PC-3 (cell line): ENCODE measurements around the gene MANBA. TPM values are rescaled to one million over a fixed set of nuclear protein-coding genes. Genes with fewer than 3 reads are reported as not detected.

Source experiments
- ATAC-seq: fragments of 200-7000 bp; cut with Tn5 transposase; 2 replicates; pipeline ENCODE4 v1.9.1; 2020; ENCODE audit warnings: mild to moderate bottlenecking, moderate library complexity
- BruUV-seq: library from RNA; stranded (reverse); fragments of 400-500 nt; replicated peaks from 2 replicates; lab custom pipeline; 2021; lab: Mats Ljungman, UMichigan
- CTCF ChIA-PET: fragments of 300-600 bp; sonication (Branson Sonifier 250); formaldehyde crosslinking; loops from one replicate; lab custom pipeline; 2022; ENCODE audit warnings: antibody characterized with exemption; lab: Charles Lee
- POLR2A ChIA-PET: fragments of 300-600 bp; sonication (Branson Sonifier 250); formaldehyde crosslinking; loops from one replicate; lab custom pipeline; 2022; ENCODE audit warnings: antibody characterized with exemption; ENCODE audit not compliant: unreplicated experiment; lab: Charles Lee
- DNase-seq: peaks from one replicate; pipeline ENCODE4 v3.0.0-alpha.2; 2015
- H2AFZ ChIP-seq: fragments of 300-600 bp; sonication (generic); 2 replicates; pipeline ENCODE4 v1.6.0; 2016; ENCODE audit warnings: antibody characterized with exemption, low read length
- H3F3A ChIP-seq: fragments of 300-600 bp; sonication (generic); one replicate; pipeline ENCODE4 v1.6.0; 2017; ENCODE audit warnings: antibody characterized with exemption, low read length, control low read depth, mild to moderate bottlenecking; ENCODE audit not compliant: unreplicated experiment
- H3K27ac ChIP-seq: fragments of 300-600 bp; sonication (generic); 2 replicates; pipeline ENCODE4 v1.5.1; 2016; ENCODE audit warnings: mild to moderate bottlenecking, low read length
- H3K27me3 ChIP-seq: fragments of 300-600 bp; sonication (generic); 2 replicates; pipeline ENCODE4 v1.6.1; 2016; ENCODE audit warnings: low read length, mixed read lengths
- H3K36me3 ChIP-seq: fragments of 300-600 bp; sonication (generic); 2 replicates; pipeline ENCODE4 v1.6.1; 2016; ENCODE audit warnings: low read depth, mixed run types, low read length, mixed read lengths
- H3K4me1 ChIP-seq: fragments of 300-600 bp; sonication (generic); 2 replicates; pipeline ENCODE4 v1.5.1; 2016; ENCODE audit warnings: low read length; ENCODE audit not compliant: insufficient read depth
- H3K4me2 ChIP-seq: fragments of 300-600 bp; sonication (generic); 2 replicates; pipeline ENCODE4 v1.6.0; 2016; ENCODE audit warnings: low read length
- H3K4me3 ChIP-seq: fragments of 300-600 bp; sonication (generic); 2 replicates; pipeline ENCODE4 v1.5.1; 2016; ENCODE audit warnings: mild to moderate bottlenecking, low read length, mixed read lengths
- H3K79me2 ChIP-seq: fragments of 300-600 bp; sonication (generic); 2 replicates; pipeline ENCODE4 v1.6.1; 2017; ENCODE audit warnings: low read length, mixed read lengths
- H3K9ac ChIP-seq: fragments of 300-600 bp; sonication (generic); 2 replicates; pipeline ENCODE4 v1.6.0; 2016; ENCODE audit warnings: mild to moderate bottlenecking, low read length
- H3K9me2 ChIP-seq: fragments of 300-600 bp; sonication (generic); replicated peaks from 2 replicates; pipeline ENCODE4 v1.6.1; 2016; ENCODE audit warnings: mixed run types, low read length, mixed read lengths
- H3K9me3 ChIP-seq: fragments of 300-600 bp; sonication (generic); 2 replicates; pipeline ENCODE4 v1.6.1; 2016; ENCODE audit warnings: low read length, mixed read lengths
- H4K20me1 ChIP-seq: fragments of 300-600 bp; sonication (generic); 2 replicates; pipeline ENCODE4 v1.6.1; 2016; ENCODE audit warnings: low read length, mixed read lengths
- CTCF ChIP-seq: fragments of 300-600 bp; sonication (generic); conservative IDR thresholded peaks from 2 replicates; pipeline ENCODE4 v1.5.1; 2017; ENCODE audit warnings: antibody characterized with exemption, low read depth, mild to moderate bottlenecking, low read length
- EZH2 ChIP-seq: fragments of 300-600 bp; sonication (generic); IDR thresholded peaks from one replicate; pipeline ENCODE4 v1.6.1; 2017; ENCODE audit warnings: antibody characterized with exemption, mild to moderate bottlenecking, low read length; ENCODE audit not compliant: unreplicated experiment
- EZH2phosphoT487 ChIP-seq: fragments of 300-600 bp; sonication (generic); IDR thresholded peaks from 2 replicates; pipeline ENCODE4 v1.6.1; 2018; ENCODE audit warnings: mild to moderate bottlenecking, antibody characterized with exemption, low read length, borderline replicate concordance
- intact Hi-C: fragments of 100-400 bp; cut with micrococcal nuclease; formaldehyde crosslinking; loops from 2 replicates; pipeline ENCODE4 v1.9.0; 2023
- total RNA-seq: library from RNA; depleted of rRNA; stranded (reverse); fragments of >200 nt; gene quantifications from 2 replicates; pipeline ENCODE4 v1.2.3, GENCODE V29; 2014

MANBA gene
- total RNA-seq, 1 experiment from 2014 or later: 20.9 TPM

- Histone ChIP-seq H3K9ac (peak overlapping the region; percentile 17; the same call in 1 of the 2 replicates), H2AFZ (no peak overlapping the region; the same call in 1 of the 2 replicates), H3K36me3 (no peaks in the 10 kb centered on the region), H3K4me1 (peaks cover 36% of the 10 kb centered on the region), H3F3A (no peaks in the 10 kb centered on the region), H3K9me3 (no peaks in the 10 kb centered on the region), H3K9me2 (no peaks in the 10 kb centered on the region), H4K20me1 (no peaks in the 10 kb centered on the region), H3K27ac (peak overlapping the region; percentile 81), H3K27me3 (no peaks in the 10 kb centered on the region), H3K4me2 (peak overlapping the region; percentile 67), H3K79me2 (no peaks in the 10 kb centered on the region), H3K4me3 (peak overlapping the region; percentile 22; the same call in 1 of the 2 replicates)
- POLR2A ChIA-PET: no interaction called here
- TF ChIP-seq CTCF (no peak), EZH2 (no peak), EZH2phosphoT487 (no peak)
- no peak for DNase-seq
- CTCF ChIA-PET: no interaction called here
- intact Hi-C loops: loop anchor here (10.0 kb wide), 1 partner anchor 47 kb away; no protein-coding TSS in a partner anchor
- BruUV-seq: no TSS peak
- ATAC-seq: peak; percentile 56
Measured at GRCh38 chr4:102687982-102688433, 72.8 kb downstream of the MANBA start.

- no TSS peak for BruUV-seq
- no peaks in the 10 kb centered on the region for H3K9me2 ChIP-seq
- H3K4me2 ChIP-seq: peak overlapping the region; percentile 67
- H3K27me3 ChIP-seq: no peaks in the 10 kb centered on the region
- intact Hi-C loops: loop anchor here (10.0 kb wide), 1 partner anchor 47 kb away; no protein-coding TSS in a partner anchor
- no peaks in the 10 kb centered on the region for H4K20me1 ChIP-seq
- peak overlapping the region; percentile 81 for H3K27ac ChIP-seq
- POLR2A ChIA-PET: no interaction called here
- H3K9ac ChIP-seq: peak overlapping the region; percentile 17; the same call in 1 of the 2 replicates
- no peak for TF ChIP-seq EZH2
- TF ChIP-seq EZH2phosphoT487: no peak
- TF ChIP-seq CTCF: no peak
- no peaks in the 10 kb centered on the region for H3K9me3 ChIP-seq
- CTCF ChIA-PET: interaction anchor here (0.6 kb wide), 1 partner anchor 25 kb away, joined by 3 read pairs; no protein-coding TSS in a partner anchor
- no peak overlapping the region; the same call in 1 of the 2 replicates for H2AFZ ChIP-seq
- peak; percentile 94 for ATAC-seq
- peaks cover 31% of the 10 kb centered on the region for H3K4me1 ChIP-seq
- H3K79me2 ChIP-seq: no peaks in the 10 kb centered on the region
- no peak overlapping the region; the same call in 1 of the 2 replicates for H3K4me3 ChIP-seq
- H3F3A ChIP-seq: no peaks in the 10 kb centered on the region
- no peaks in the 10 kb centered on the region for H3K36me3 ChIP-seq
- DNase-seq: peak; percentile 76
Measured at GRCh38 chr4:102687373-102687981, 73.3 kb downstream of the MANBA start.

GRCh38 chr4:102685768-102686167, 75.0 kb downstream of the MANBA start:
- Histone ChIP-seq H3K4me1 (peaks cover 27% of the 10 kb centered on the region), H3K79me2 (no peaks in the 10 kb centered on the region), H3K9me2 (no peaks in the 10 kb centered on the region), H4K20me1 (no peaks in the 10 kb centered on the region), H3K4me3 (no peak overlapping the region), H3K36me3 (no peaks in the 10 kb centered on the region), H3K4me2 (no peak overlapping the region), H3F3A (no peaks in the 10 kb centered on the region), H3K27ac (no peak overlapping the region), H3K9me3 (no peaks in the 10 kb centered on the region), H3K9ac (no peak overlapping the region), H3K27me3 (no peaks in the 10 kb centered on the region), H2AFZ (no peak overlapping the region)
- TF ChIP-seq EZH2 (no peak), EZH2phosphoT487 (no peak), CTCF (no peak)
- ChIA-PET POLR2A (no interaction called here), CTCF (no interaction called here)
- BruUV-seq: no TSS peak
- no peak for ATAC-seq
- no peak for DNase-seq
- intact Hi-C loops: loop anchor here (10.0 kb wide), 1 partner anchor 49 kb away; no protein-coding TSS in a partner anchor
